GM19239 (cell line): Measurements from ENCODE around the gene RBX1.
"Not testable (repeated sequence)": the region's sequence is repeated elsewhere in the genome, so short reads cannot be mapped to it uniquely, and the experiment has no call there.

ENCODE experiments used
- DNase-seq: peaks from one replicate; pipeline ENCODE4 v3.0.0; 2011; ENCODE audit warnings: low spot score; ENCODE audit not compliant: insufficient read length
- FAIRE-seq: peaks from 2 replicates; lab custom pipeline; 2011; peaks lifted over from hg19 to GRCh38; lab: Jason Lieb, UNC

RBX1 gene

GRCh38 chr22:40950962-40951794 lies at the start of gene RBX1:
Gene RBX1 (plus strand): TSS chr22:40951378. CDS start chr22:40951399, 21 bp downstream.
- DNase-seq = peak; percentile 83
- peak; percentile 96 for FAIRE-seq

DNA sequence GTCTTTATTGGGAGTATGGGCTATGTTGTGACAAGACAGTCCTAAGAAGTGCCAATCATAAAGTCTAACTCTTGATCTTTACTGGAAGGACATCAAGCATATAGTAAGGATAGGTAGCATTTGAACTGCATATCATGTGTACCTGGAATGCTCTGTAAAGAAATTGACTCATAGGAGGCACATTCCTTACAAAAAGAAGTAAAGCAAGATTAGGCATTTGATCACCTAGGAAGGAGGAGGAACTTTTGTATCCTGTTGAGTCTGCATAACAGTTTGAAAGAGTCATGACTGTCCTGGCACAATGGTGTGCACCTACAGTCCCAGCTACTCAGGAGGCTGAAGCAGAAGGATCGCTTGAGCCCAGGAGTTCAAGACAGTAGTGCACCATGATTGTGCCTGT lies 47.1 kb upstream of the RBX1 start:
- DNase-seq = no peak
- no peak for FAIRE-seq

DNA sequence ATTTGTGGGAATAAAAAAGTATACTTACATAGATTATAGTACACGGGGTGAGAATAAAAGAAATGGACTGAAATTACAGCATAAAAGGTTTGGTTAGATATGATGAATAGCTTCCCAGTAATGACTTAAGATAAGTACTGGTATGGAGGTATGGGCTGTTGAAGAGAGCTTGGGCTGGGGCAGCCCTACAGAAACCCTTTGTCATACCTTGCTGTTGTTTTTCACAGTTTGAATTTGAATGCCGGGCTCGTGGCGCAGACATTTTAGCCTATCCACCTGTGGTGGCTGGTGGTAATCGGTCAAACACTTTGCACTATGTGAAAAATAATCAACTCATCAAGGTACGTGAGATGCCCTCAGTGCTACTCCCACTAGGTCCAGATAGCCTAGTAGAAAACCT lies 42.3 kb upstream of the RBX1 start:
- FAIRE-seq (no peak), DNase-seq (no peak)

- no peak for FAIRE-seq
These were observed 39.4 kb upstream of the RBX1 start for GRCh38 chr22:40911772-40912171.

GRCh38 chr22:40912987-40913386 lies 38.2 kb upstream of the RBX1 start:
- not testable (repeated sequence) for DNase-seq, FAIRE-seq

More at GRCh38 chr22:40911772-40912171, 39.4 kb upstream of the RBX1 start:
- DNase-seq = no peak

- FAIRE-seq (no peak), DNase-seq (no peak)
These were observed 31.7 kb upstream of the RBX1 start for GRCh38 chr22:40919446-40919845.

- DNase-seq (no peak), FAIRE-seq (no peak)
These were observed 30.7 kb upstream of the RBX1 start for GRCh38 chr22:40920526-40920925.

DNA sequence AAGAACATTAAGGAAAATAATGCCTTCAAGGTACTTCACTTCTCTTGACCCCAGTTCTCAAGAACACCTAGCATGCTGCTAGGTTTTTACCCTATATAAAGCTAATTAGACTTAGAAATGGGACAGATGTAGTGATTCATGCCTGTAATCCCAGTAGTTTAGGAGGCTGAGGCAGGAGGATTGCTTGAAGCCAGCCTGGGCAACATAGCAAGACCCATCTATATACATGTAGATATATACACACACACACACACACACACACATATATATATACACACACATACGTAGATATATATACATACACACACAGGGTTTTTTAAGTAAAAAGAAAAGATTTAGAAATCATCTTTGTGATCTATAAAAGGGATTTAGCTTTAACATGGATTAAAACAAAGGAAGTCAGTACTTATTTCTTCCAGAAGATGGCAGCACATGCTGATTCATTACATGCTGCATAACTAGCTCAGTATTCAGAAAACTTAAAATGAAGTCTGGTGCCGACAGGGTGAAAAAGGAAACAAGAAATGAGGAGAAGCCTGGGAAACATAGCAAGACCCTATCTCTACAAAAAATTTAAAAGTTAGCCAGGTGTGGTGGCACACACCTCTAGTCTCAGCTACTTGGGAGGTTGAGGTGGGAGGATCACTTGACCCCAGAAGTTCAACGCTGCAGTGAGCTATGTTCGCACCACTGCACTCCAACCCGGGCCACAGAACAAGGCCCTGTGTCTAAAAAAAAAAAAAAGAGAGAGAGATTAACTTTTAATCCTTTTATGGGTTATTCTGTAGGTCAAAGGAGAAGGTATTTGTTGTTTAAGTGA lies 28.5 kb upstream of the RBX1 start:
- DNase-seq = peak; percentile 27
- FAIRE-seq = peak; percentile 73

DNA sequence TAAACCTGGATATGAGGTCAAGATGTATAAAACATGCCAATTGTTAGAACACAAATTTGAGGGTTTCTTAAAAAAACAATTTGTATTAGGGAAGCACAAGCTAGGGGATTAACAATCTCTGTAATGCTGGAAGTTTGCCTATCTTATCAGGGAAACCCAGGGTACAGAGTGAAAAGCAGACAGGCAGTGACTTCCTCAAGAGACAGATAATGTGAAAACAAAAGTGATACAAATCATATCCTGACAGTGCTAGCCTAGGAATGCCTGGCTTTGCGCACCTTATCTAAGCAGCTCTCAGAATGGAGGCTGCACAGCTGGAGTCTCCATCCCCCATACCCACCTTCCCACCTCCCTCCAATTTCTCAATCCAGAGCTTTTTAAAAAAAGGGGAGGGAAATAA lies 22.5 kb upstream of the RBX1 start:
- FAIRE-seq = no peak
- no peak for DNase-seq

DNA sequence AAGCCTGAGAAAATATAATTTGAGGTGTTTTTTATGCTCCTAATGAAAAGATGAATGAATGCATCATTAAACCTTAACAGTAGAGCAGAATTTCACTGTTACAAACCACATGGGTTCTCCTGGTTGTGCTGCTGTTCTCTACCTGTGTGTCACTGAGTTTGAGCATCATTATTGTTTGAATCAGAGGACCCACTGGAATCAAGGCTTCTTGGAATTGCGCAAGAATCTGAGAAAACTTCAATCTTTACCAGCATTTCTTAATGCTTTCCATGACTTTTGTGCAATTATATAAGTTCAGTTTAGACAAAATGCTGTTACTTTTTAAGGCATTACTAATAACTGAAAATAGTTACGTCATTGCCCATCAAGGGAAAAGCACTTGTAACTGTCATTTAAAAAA lies 18.8 kb upstream of the RBX1 start:
- DNase-seq (no peak), FAIRE-seq (no peak)

- FAIRE-seq (no peak), DNase-seq (no peak)
These were observed 12.0 kb upstream of the RBX1 start for GRCh38 chr22:40939202-40939601.

DNA sequence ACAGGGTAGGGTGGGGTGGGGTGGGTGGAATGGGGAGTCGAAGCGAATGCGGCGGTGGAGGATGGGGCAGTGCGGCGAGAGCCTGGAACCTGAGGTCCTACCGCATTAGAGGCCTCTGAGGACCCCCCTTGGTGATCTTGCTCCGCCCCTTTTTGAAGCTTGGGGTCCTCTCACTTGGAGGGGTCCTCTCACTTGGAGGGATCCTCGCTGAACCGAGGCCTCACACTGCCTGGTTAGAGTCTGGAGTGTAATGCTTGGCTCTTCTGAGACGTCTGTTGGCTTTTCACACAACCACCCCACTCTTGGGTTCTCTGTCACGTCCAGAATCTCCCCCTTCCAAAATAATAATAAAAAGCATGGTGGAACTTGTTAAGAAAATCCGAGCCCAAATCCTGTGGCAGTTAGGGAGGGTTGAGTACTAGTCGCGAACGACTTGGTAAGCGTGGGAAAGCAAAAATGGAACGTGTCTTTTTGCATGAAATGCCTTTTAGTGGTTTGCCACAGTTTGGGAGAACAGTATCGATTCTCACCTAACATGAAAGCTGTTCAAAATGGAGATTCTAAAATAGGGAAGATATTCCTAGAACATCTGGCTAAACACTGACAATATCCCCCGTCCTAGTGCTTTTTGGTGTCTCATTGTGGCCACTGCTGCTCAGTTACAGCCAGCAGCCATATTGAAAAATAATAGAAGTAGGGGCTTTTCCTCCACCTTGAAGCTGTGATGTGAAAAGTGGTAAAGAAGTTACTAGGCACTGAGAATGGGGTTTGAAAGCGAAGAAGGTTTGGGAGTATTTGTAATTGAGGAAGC lies 822 bp downstream of the RBX1 start:
- no peak for DNase-seq
- no peak for FAIRE-seq

DNA sequence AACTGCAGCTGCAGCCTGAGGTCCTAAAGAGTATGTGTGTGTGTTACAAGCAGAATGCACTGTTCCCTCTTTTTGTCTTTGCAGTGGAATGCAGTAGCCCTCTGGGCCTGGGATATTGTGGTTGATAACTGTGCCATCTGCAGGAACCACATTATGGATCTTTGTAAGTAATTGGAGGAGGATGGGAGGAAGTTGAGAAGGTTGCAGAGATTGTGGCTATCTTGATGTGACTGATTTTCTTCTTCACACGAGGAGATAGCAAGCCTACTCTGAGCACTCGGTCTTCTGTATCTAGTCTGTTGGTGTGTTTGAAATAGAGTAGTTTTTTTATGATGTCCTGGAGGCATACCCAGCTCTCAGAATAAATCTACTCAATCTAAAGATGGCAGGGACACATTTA lies 2.3 kb downstream of the RBX1 start:
- no peak for DNase-seq
- FAIRE-seq = peak; percentile 21

DNA sequence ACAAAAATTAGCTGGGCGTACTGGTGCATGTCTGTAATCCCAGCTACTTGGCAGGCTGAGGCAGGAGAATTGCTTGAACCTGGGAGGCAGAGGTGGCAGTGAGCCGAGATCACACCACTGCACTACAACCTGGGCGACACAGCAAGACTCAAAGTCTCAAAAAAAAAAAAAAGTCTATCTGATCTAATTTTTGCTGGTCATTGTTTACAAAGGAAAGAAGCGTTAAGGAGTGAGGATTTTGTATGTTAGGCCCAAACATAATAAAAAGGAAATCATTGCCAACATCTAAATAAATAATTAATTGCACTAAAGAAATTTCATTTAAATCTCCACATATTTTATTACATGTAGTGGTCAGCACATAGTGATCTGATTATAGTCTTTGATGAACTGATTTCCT lies 2.9 kb downstream of the RBX1 start:
- no peak for DNase-seq
- FAIRE-seq = no peak

DNA sequence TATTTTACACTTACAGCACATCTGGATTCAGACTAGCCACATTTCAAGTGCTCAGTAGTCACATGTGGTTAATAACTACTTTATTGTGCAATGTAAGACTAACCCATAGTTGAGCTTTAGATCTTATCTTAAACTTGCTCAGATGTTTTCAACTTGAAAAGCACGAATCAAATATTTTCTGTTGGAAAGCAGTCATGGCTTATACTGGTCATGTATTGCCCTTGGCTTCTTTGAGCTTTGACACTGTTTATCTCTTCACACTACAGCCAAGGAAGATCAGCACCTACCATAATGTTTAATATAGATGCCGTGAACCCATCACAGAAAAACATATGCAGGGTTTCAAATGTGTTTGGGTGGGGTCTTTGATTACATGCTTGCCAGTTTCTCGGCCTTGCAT lies 4.4 kb downstream of the RBX1 start:
- no peak for FAIRE-seq
- DNase-seq = no peak

GRCh38 chr22:40957601-40958000 lies 6.4 kb downstream of the RBX1 start:
- DNase-seq (no peak), FAIRE-seq (no peak)

GRCh38 chr22:40958299-40958698 lies 7.1 kb downstream of the RBX1 start:
- FAIRE-seq (no peak), DNase-seq (no peak)

DNA sequence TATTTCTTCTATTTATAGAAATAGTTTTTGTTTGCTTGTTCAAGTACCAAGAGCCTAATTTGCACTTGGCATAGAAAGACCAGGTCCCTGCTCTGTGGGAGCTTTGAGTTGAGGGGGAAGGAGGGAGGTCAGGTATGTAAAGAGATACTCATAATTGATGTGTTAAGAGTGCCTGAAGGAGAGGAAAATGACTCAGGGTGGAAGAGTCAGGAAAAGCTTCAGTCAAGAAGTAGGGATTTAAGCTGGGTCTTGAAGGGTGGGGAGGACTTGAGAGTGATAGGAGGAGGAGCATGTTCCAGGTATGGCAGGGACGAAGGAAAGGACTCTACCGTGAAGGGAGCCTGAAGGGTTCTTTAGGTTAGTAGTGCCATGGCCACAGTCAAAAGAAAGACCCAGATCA lies 9.0 kb downstream of the RBX1 start:
- FAIRE-seq (no peak), DNase-seq (no peak)

- DNase-seq (no peak), FAIRE-seq (peak; percentile 55)
These were observed 15.0 kb downstream of the RBX1 start for GRCh38 chr22:40965936-40966725.

GRCh38 chr22:40966726-40967085 lies 15.5 kb downstream of the RBX1 start:
- FAIRE-seq (no peak), DNase-seq (no peak)
